Heart right ventricle (tissue), 16 donors: ENCODE results near the gene MACROD2. TPM values are rescaled to one million over a fixed set of nuclear protein-coding genes. Genes with fewer than 3 reads are reported as not detected.

ENCODE experiments used
- ATAC-seq, 8 donors: fragments of 200-7000 bp; cut with Tn5 transposase; one replicate each; pipeline ENCODE4 v1.9.1; 2020; ENCODE audit warnings: mild to moderate bottlenecking in 8 of 8, moderate library complexity in 8 of 8, moderate number of reproducible peaks in 1 of 8
- DNase-seq, 2 donors: peaks; one replicate each; pipeline ENCODE4 v3.0.0-alpha.2; 2020
- H3K27ac ChIP-seq, 10 donors: fragments of 200-600 bp; sonication (generic) in 2 of 10; one replicate each; pipeline versions ENCODE4 v1.5.0 to v1.8.0; 2020 to 2022; ENCODE audit warnings: mild to moderate bottlenecking in 3 of 10
- H3K27me3 ChIP-seq, 7 donors: fragments of 200-600 bp; one replicate each; pipeline ENCODE4 v1.8.0; 2021 to 2022; ENCODE audit warnings: mild to moderate bottlenecking in 2 of 7
- H3K36me3 ChIP-seq, 9 donors: fragments of 200-600 bp; sonication (generic) in 1 of 9; one replicate each; pipeline versions ENCODE4 v1.5.0 to v1.8.0; 2020 to 2022; ENCODE audit warnings: mild to moderate bottlenecking in 2 of 9
- H3K4me1 ChIP-seq, 9 donors: fragments of 200-600 bp; sonication (generic) in 1 of 9; one replicate each; pipeline versions ENCODE4 v1.5.0 to v1.8.0; 2020 to 2022; ENCODE audit warnings: mild to moderate bottlenecking in 4 of 9
- H3K4me3 ChIP-seq, 10 donors: fragments of 200-600 bp; sonication (generic) in 2 of 10; one replicate each; pipeline versions ENCODE4 v1.5.0 to v1.8.0; 2020 to 2022; ENCODE audit warnings: mild to moderate bottlenecking in 7 of 10, moderate library complexity in 2 of 10
- H3K9me3 ChIP-seq, 11 donors: fragments of 200-600 bp in 10 of 11; sonication (generic) in 2 of 11; one replicate each; pipeline versions ENCODE4 v1.5.0 to v1.8.0; 2013 to 2022; ENCODE audit warnings: mild to moderate bottlenecking in 2 of 11, control low read depth in 1 of 11, moderate library complexity in 1 of 11
- WGBS, 2 donors: extraction: QIAGEN DNeasy Blood & Tissue Kit; methylation state at CpG; one replicate each; pipeline ENCODE4 v1.1.7; 2013; ENCODE audit warnings: inconsistent platforms in 1 of 2; 5-methylcytosine and 5-hydroxymethylcytosine counted together
- intact Hi-C, 10 donors: fragments of 100-400 bp; cut with DNase I; formaldehyde crosslinking; loops; one replicate each; pipeline versions ENCODE4 v1.11.1 to v1.14.2; 2022
- polyA plus RNA-seq, 2 donors: library from polyadenylated mRNA; stranded (reverse); fragments of 200-250 nt; gene quantifications; one replicate each; pipeline ENCODE4 v1.2.3, GENCODE V29; 2013
- total RNA-seq, 10 donors: library from RNA; stranded (reverse); fragmentation: NEBNext Ultra II Directional in 3 of 10; extraction: Animal tissue kit (Norgen Biotek cat#: 25700) in 3 of 10; gene quantifications; one replicate each; pipeline versions ENCODE4 v1.2.1 to v1.2.4, GENCODE V29; 2021 to 2023
- TF ChIP-seq, protein P1 (sequence below), 9 donors: fragments of 200-600 bp; sonication (generic) in 2 of 9; IDR thresholded peaks; one replicate each; pipeline versions ENCODE4 v1.5.0 to v1.8.0; 2021 to 2022; ENCODE audit warnings: antibody characterized with exemption in 9 of 9, mild to moderate bottlenecking in 5 of 9, moderate library complexity in 1 of 9
- donor health status: Arrhythmogenic right ventricular cardiomyopathy.
- donor health status: ischemic (EF 13 %, LVEDD 7.1; RV severe dilation, severe dysfunction).
- donor health status: healthy with polysubstance abuse.
- donor health status: DM: no; HTN: yes; CAD: no.
- donor health status: DM: no; HTN: no; CAD: no.
- donor health status: ischemic (EF 25% LVEDD 6.9; RV normal size, moderate dysfunction).
- donor health status: ischemic (EF 25% LVEDD 5.7; RV mildly dilated, moderate dysfunction).
- donor health status: healthy.
- donor health status: DM: yes; HTN: yes; CAD: no.
- donor health status: Ischemic cardiomyopathy.
- donor health status: ischemic (EF 35%, LVEDD 5.7; RV mildly dilated, moderate dysfunction).
- donor health status: nonischemic (EF 11% LVEDD 7.7; RV severe dilation, severe dysfunction).
- donor health status: DM: yes; HTN: yes; CAD: no.
- donor health status: PGD.
- donor health status: ischemic (EF 29% LVEDD 5.4; RV normal size, mild dysfunction).
- donor health status: nonischemic (EF 23%, LVEDD 6.1; RV moderate dilation, normal function).

Gene MACROD2
- total and polyA plus RNA-seq, 12 donors = 0.28 to 6.4 (median 4.1) TPM

DNA sequence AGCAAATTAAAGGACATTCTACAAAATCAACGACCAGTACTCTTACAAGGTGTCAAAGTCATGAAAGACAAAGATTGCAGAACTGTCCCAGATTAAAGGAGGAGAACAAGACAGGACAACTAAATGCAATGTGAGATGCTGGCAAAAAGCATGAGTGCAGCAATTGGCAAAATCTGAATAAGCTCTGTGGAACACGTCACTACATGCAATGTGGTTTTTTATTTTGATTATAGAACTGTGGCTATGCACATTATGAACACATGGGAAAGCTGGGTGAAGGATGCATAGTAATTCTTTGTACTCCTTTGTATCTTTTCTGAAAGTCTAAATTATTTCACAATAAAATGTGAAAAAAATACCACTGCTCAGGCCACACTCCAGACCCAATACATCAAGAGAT, 2068.6 kb downstream of the MACROD2 start:
- intact Hi-C loops = no loop called here
- WGBS, 2 donors = 84 to 88% methylated on average over 2 of the region's 2 CpGs
- DNase-seq (no peak), ATAC-seq (no peak)
- TF ChIP-seq, protein P1, sequence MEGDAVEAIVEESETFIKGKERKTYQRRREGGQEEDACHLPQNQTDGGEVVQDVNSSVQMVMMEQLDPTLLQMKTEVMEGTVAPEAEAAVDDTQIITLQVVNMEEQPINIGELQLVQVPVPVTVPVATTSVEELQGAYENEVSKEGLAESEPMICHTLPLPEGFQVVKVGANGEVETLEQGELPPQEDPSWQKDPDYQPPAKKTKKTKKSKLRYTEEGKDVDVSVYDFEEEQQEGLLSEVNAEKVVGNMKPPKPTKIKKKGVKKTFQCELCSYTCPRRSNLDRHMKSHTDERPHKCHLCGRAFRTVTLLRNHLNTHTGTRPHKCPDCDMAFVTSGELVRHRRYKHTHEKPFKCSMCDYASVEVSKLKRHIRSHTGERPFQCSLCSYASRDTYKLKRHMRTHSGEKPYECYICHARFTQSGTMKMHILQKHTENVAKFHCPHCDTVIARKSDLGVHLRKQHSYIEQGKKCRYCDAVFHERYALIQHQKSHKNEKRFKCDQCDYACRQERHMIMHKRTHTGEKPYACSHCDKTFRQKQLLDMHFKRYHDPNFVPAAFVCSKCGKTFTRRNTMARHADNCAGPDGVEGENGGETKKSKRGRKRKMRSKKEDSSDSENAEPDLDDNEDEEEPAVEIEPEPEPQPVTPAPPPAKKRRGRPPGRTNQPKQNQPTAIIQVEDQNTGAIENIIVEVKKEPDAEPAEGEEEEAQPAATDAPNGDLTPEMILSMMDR (IDR thresholded peaks at IDR 0.05) = no peak
- Histone ChIP-seq H3K4me3 (no peak overlapping the region), H3K27ac (no peak overlapping the region), H3K4me1 (peaks cover 0 to 15% (median 5%) of the 10 kb centered on the region in 9 donors), H3K36me3 (no peaks in the 10 kb centered on the region), H3K27me3 (no peaks in the 10 kb centered on the region), H3K9me3 (peaks cover 0 to 9% (median 0%) of the 10 kb centered on the region in 11 donors)

DNA sequence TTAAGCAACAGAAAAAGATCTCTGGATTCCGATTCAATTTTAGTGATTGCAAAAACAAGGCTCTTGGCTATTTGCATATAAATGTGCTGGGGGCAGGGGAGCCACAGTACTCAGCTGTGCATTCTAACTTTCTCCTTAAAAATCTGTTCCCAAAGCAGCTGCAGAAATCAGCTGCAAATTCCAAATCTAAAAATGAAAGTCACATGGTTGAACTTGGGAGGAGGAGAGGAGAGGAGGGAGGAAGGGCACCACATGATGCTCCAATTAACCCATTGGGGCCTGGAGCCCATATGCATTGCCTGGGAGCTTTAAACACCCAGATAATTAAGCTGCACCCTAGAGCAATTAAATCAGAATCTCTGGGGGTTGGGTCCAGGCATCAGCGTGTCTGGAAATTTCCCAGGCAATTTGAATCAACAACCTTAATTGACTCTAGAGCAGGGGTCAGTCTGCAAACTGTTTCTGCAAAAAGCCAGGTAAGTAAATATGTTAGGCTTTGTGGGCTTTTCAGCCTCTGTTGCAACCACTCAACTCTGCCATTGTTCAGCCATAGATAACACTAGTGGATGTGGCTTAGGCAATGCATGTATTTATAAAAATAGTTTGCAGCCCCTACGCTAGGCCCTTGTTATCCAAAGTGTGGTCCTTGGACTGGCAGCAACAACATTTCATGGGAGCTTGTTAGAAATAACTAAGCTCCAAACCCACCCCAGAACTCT, 2069.8 kb downstream of the MACROD2 start:
- intact Hi-C loops = no loop called here
- ATAC-seq = peak in 1 of 8 donors; percentile 38
- WGBS, 2 donors = 61 to 66% methylated on average over 3 of the region's 3 CpGs

DNA sequence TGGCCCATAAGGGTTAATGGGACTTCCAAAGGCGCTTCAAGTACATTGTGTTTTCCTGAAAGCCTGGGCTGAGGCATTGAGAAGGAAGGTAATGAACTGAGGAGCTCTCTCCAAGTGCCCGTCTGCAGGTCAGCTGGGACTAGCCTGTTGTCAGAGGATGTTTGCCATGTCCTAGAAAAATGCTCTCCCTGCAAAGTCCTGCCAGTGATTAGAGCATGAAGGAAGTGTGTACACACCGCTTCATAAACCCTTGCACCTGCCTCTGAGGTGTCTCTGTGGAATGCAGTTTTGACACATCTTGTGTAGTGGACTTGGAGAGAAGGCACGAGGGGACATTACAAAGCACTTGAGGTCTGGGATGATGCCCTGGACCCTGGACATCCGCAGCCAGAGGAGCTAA, 2071.3 kb downstream of the MACROD2 start:
- H3K4me3 ChIP-seq = no peak overlapping the region
- TF ChIP-seq, protein P1 (IDR thresholded peaks at IDR 0.05) = no peak
- 81 to 83% methylated on average over 5 of the region's 5 CpGs for WGBS, 2 donors
- H3K36me3 ChIP-seq = no peaks in the 10 kb centered on the region
- intact Hi-C loops = no loop called here
- no peaks in the 10 kb centered on the region for H3K27me3 ChIP-seq
- H3K9me3 ChIP-seq = peaks cover 0 to 23% (median 0%) of the 10 kb centered on the region in 11 donors
- DNase-seq = no peak
- peaks cover 0 to 15% (median 5%) of the 10 kb centered on the region in 9 donors for H3K4me1 ChIP-seq
- no peak overlapping the region for H3K27ac ChIP-seq
- ATAC-seq = no peak

More for the DNA sequence above, 2069.8 kb downstream of the MACROD2 start:
- TF ChIP-seq, protein P1 (IDR thresholded peaks at IDR 0.05) = no peak
- H3K27me3 ChIP-seq = no peaks in the 10 kb centered on the region
- H3K4me3 ChIP-seq = no peak overlapping the region
- H3K4me1 ChIP-seq = peaks cover 0 to 15% (median 5%) of the 10 kb centered on the region in 9 donors
- H3K9me3 ChIP-seq = peaks cover 0 to 11% (median 0%) of the 10 kb centered on the region in 11 donors
- no peaks in the 10 kb centered on the region for H3K36me3 ChIP-seq
- H3K27ac ChIP-seq = no peak overlapping the region
- no peak for DNase-seq

DNA sequence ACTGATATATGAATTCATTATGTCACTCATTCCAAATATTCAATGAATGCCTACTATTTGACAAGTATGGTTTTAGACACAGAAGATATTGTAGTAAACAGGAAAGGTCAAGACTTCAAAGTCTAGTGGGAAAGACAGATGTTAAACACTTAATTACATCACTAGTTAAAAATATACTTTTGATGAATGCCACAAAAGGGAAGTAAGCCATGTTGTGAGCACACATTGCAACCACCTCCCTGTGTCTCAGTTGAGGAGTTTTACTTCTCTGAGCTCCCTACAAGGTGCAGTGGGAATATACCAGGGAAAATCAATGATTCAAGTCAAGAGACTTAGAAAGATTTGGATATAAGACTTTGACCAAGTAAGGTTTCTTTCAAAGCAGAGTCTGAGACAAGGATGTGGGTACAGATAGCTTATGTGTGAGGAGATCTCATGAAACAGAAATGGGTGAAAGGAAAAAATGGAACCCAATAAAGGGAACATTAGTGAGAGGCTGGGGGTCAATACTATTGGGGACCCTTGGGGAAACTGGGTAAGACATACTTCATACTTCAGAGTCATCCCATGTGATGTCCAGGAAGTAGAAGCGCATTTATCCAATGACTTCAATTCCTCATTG, 2074.2 kb downstream of the MACROD2 start:
- H3K9me3 ChIP-seq = peaks cover 0 to 23% (median 0%) of the 10 kb centered on the region in 11 donors
- 96 to 98% methylated on average over 1 of the region's 1 CpG for WGBS, 2 donors
- DNase-seq (no peak), ATAC-seq (no peak)
- H3K4me3 ChIP-seq = no peak overlapping the region
- intact Hi-C loops = loop anchor here in 1 of 10 donors (10.0 kb wide), 1 partner anchor 685 kb away; no protein-coding TSS in a partner anchor
- TF ChIP-seq, protein P1 (IDR thresholded peaks at IDR 0.05) = no peak
- H3K36me3 ChIP-seq = no peaks in the 10 kb centered on the region
- no peaks in the 10 kb centered on the region for H3K27me3 ChIP-seq
- peaks cover 0 to 12% (median 4%) of the 10 kb centered on the region in 9 donors for H3K4me1 ChIP-seq
- H3K27ac ChIP-seq = no peak overlapping the region
